Upper lobe of right lung (tissue), 1 donor: Measurements from ENCODE around the gene NAP1L3. TPM values are rescaled to one million over a fixed set of nuclear protein-coding genes. Genes with fewer than 3 reads are reported as not detected.

Experiments
- ATAC-seq: fragments of 200-7000 bp; cut with Tn5 transposase; one replicate; pipeline ENCODE4 v1.9.1; 2020; ENCODE audit warnings: mild to moderate bottlenecking, moderate library complexity
- DNase-seq: peaks from one replicate; pipeline ENCODE4 v3.0.0-alpha.2; 2020
- H3K27ac ChIP-seq: fragments of 200-600 bp; one replicate; pipeline ENCODE4 v1.8.0; 2022
- H3K27me3 ChIP-seq: fragments of 200-600 bp; one replicate; pipeline ENCODE4 v1.8.0; 2022; ENCODE audit warnings: mild to moderate bottlenecking
- H3K36me3 ChIP-seq: fragments of 200-600 bp; one replicate; pipeline ENCODE4 v1.8.0; 2022
- H3K4me1 ChIP-seq: fragments of 200-600 bp; one replicate; pipeline ENCODE4 v1.8.0; 2022
- H3K4me3 ChIP-seq: fragments of 200-600 bp; one replicate; pipeline ENCODE4 v1.8.0; 2022; ENCODE audit warnings: mild to moderate bottlenecking
- H3K9me3 ChIP-seq: fragments of 200-600 bp; one replicate; pipeline ENCODE4 v1.8.0; 2022
- intact Hi-C: fragments of 100-400 bp; cut with DNase I; formaldehyde crosslinking; loops from one replicate; pipeline ENCODE4 v1.11.0; 2022
- total RNA-seq: library from RNA; stranded (reverse); fragmentation: NEBNext Ultra II Directional; extraction: Animal tissue kit (Norgen Biotek cat#: 25700); gene quantifications from one replicate; pipeline ENCODE4 v1.2.1, GENCODE V29; 2021
- TF ChIP-seq, protein P1 (sequence below): fragments of 200-600 bp; IDR thresholded peaks from one replicate; pipeline ENCODE4 v1.8.0; 2022; ENCODE audit warnings: antibody characterized with exemption
- donor health status: DM: no; HTN: yes; CAD: no; lungs with severe emphysema.

Gene NAP1L3
- total RNA-seq, 1 donor from 2014 or later = 1.2 TPM

- H3K9me3 ChIP-seq = no peaks in the 10 kb centered on the region
- H3K36me3 ChIP-seq = no peaks in the 10 kb centered on the region
- no peak for DNase-seq
- intact Hi-C loops = no loop called here
- no peaks in the 10 kb centered on the region for H3K4me1 ChIP-seq
- no peak overlapping the region for H3K4me3 ChIP-seq
- no peak overlapping the region for H3K27ac ChIP-seq
- no peak for ATAC-seq
- H3K27me3 ChIP-seq = no peaks in the 10 kb centered on the region
- TF ChIP-seq, protein P1, sequence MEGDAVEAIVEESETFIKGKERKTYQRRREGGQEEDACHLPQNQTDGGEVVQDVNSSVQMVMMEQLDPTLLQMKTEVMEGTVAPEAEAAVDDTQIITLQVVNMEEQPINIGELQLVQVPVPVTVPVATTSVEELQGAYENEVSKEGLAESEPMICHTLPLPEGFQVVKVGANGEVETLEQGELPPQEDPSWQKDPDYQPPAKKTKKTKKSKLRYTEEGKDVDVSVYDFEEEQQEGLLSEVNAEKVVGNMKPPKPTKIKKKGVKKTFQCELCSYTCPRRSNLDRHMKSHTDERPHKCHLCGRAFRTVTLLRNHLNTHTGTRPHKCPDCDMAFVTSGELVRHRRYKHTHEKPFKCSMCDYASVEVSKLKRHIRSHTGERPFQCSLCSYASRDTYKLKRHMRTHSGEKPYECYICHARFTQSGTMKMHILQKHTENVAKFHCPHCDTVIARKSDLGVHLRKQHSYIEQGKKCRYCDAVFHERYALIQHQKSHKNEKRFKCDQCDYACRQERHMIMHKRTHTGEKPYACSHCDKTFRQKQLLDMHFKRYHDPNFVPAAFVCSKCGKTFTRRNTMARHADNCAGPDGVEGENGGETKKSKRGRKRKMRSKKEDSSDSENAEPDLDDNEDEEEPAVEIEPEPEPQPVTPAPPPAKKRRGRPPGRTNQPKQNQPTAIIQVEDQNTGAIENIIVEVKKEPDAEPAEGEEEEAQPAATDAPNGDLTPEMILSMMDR = no peak
Measured at GRCh38 chrX:93660575-93660974, 12.8 kb downstream of the NAP1L3 start.

GRCh38 chrX:93649381-93649780, 24.0 kb downstream of the NAP1L3 start:
- TF ChIP-seq, protein P1 = no peak
- H3K4me1 ChIP-seq = no peaks in the 10 kb centered on the region
- ATAC-seq (no peak), DNase-seq (no peak)
- H3K9me3 ChIP-seq = no peaks in the 10 kb centered on the region
- no peak overlapping the region for H3K4me3 ChIP-seq
- H3K27me3 ChIP-seq = no peaks in the 10 kb centered on the region
- H3K36me3 ChIP-seq = no peaks in the 10 kb centered on the region
- intact Hi-C loops = no loop called here
- no peak overlapping the region for H3K27ac ChIP-seq

GRCh38 chrX:93637591-93637990, 35.8 kb downstream of the NAP1L3 start:
- Histone ChIP-seq H3K27ac (no peak overlapping the region), H3K27me3 (no peaks in the 10 kb centered on the region), H3K4me3 (no peak overlapping the region), H3K4me1 (no peaks in the 10 kb centered on the region), H3K9me3 (no peaks in the 10 kb centered on the region), H3K36me3 (no peaks in the 10 kb centered on the region)
- intact Hi-C loops = no loop called here
- no peak for DNase-seq
- no peak for ATAC-seq
- TF ChIP-seq, protein P1 = no peak

Other genes starting within 250 kb of the NAP1L3 start
- gene FAM133A, start 628 bp upstream of the NAP1L3 start, total RNA-seq = not detected